Tibial artery (tissue), 4 donors: ENCODE data around the gene GABBR2.
"Not testable (repeated sequence)": the region's sequence is repeated elsewhere in the genome, so short reads cannot be mapped to it uniquely, and the experiment has no call there.

Experiments
- DNase-seq, 2 donors: peaks; one replicate each; pipeline ENCODE4 v3.0.0-alpha.2; 2019
- H3K27ac ChIP-seq, 2 donors: fragments of 200-600 bp; sonication (generic) in 1 of 2; 1 replicate in 1 of 2; 2 replicates in 1 of 2; pipeline ENCODE4 v1.5.1; 2018 to 2019; ENCODE audit warnings: mild to moderate bottlenecking in 1 of 2
- H3K27me3 ChIP-seq, 2 donors: fragments of 200-600 bp; sonication (generic) in 1 of 2; one replicate each; pipeline versions ENCODE4 v1.5.1 to v1.6.0; 2016 to 2019
- H3K36me3 ChIP-seq, 3 donors: fragments of 200-600 bp; sonication (generic) in 2 of 3; one replicate each; pipeline ENCODE4 v1.5.1; 2016 to 2019; ENCODE audit warnings: mild to moderate bottlenecking in 2 of 3
- H3K4me1 ChIP-seq, 4 donors: fragments of 200-600 bp; sonication (generic) in 2 of 4; 1 replicate in 3 of 4; 2 replicates in 1 of 4; pipeline ENCODE4 v1.5.1; 2016 to 2019
- H3K4me3 ChIP-seq, 2 donors: fragments of 200-600 bp; sonication (generic) in 1 of 2; 1 replicate in 1 of 2; 2 replicates in 1 of 2; pipeline ENCODE4 v1.5.1; 2018 to 2019; ENCODE audit warnings: mild to moderate bottlenecking in 2 of 2
- H3K9me3 ChIP-seq, 3 donors: fragments of 200-600 bp; sonication (generic) in 1 of 3; one replicate each; pipeline ENCODE4 v1.5.1; 2016 to 2019
- intact Hi-C: fragments of 100-400 bp; cut with DNase I; formaldehyde crosslinking; loops from one replicate; pipeline ENCODE4 v1.15.0; 2023; ENCODE audit warnings: low total_unique reads
- TF ChIP-seq, protein P1 (sequence below), 2 experiments: fragments of 200-600 bp in 1 of 2; fragments of 450-650 bp in 1 of 2; IDR thresholded peaks; one replicate each; pipeline ENCODE4 v1.5.1; 2017 to 2019; ENCODE audit warnings: antibody characterized with exemption in 2 of 2, mild to moderate bottlenecking in 1 of 2, moderate library complexity in 1 of 2

GABBR2 gene

GRCh38 chr9:98501819-98502218 lies 206.9 kb downstream of the GABBR2 start:
- Histone ChIP-seq H3K36me3 (no peaks in the 10 kb centered on the region), H3K27me3 (no peaks in the 10 kb centered on the region), H3K4me1 (no peaks in the 10 kb centered on the region), H3K4me3 (no peak overlapping the region), H3K27ac (no peak overlapping the region), H3K9me3 (no peaks in the 10 kb centered on the region)
- DNase-seq = no peak
- TF ChIP-seq, protein P1, sequence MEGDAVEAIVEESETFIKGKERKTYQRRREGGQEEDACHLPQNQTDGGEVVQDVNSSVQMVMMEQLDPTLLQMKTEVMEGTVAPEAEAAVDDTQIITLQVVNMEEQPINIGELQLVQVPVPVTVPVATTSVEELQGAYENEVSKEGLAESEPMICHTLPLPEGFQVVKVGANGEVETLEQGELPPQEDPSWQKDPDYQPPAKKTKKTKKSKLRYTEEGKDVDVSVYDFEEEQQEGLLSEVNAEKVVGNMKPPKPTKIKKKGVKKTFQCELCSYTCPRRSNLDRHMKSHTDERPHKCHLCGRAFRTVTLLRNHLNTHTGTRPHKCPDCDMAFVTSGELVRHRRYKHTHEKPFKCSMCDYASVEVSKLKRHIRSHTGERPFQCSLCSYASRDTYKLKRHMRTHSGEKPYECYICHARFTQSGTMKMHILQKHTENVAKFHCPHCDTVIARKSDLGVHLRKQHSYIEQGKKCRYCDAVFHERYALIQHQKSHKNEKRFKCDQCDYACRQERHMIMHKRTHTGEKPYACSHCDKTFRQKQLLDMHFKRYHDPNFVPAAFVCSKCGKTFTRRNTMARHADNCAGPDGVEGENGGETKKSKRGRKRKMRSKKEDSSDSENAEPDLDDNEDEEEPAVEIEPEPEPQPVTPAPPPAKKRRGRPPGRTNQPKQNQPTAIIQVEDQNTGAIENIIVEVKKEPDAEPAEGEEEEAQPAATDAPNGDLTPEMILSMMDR (IDR thresholded peaks at IDR 0.05) = no peak
- intact Hi-C loops = no loop called here

DNA sequence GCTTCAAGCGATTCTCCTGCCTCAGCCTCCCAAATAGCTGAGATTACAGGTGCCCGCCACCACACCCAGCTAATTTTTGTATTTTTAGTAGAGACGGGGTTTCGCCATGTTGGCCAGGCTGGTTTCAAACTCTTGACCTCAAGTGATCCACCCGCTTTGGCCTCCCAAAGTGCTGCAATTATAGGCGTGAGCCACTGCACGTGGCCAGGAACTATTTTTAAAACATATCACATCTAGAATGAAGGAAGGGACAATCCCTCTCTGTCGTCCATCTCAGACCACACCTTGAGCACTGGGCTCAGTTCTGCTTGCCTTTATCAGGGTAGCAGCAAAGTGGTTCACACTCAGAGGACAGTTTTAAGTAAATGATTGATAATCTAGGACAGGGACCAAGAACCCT lies 207.5 kb downstream of the GABBR2 start:
- DNase-seq, H3K4me3 ChIP-seq, H3K36me3 ChIP-seq, H3K27ac ChIP-seq, H3K27me3 ChIP-seq, H3K9me3 ChIP-seq, intact Hi-C loops, H3K4me1 ChIP-seq: not testable (repeated sequence)

- no peak for DNase-seq
- H3K9me3 ChIP-seq = no peaks in the 10 kb centered on the region
Observed at GRCh38 chr9:98500337-98500919, 208.3 kb downstream of the GABBR2 start.

DNA sequence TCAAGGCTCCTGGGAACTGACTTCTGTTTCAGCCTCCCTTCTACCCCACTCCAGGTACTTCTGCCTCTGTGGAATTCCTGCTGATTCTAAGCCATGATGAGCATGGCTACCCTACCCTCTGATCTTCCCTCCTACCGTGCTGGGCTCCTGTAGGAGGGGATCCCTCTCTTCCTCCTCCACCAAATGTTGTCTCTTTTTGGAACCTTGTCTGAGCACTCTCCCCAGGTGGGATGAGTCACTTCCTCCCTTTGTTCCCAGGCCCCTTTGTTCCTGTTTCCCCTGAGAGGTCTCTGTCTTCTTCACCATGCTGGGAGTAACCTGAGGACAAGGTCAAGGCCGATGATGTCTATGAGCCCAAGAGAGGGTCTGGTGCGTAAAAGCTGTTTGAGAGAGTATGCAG lies 213.2 kb downstream of the GABBR2 start:
- Histone ChIP-seq H3K27me3 (no peaks in the 10 kb centered on the region), H3K9me3 (no peaks in the 10 kb centered on the region), H3K4me1 (peaks cover 0 to 7% (median 2%) of the 10 kb centered on the region in 4 donors), H3K4me3 (no peak overlapping the region), H3K36me3 (no peaks in the 10 kb centered on the region), H3K27ac (no peak overlapping the region)
- DNase-seq = no peak
- TF ChIP-seq, protein P1 (IDR thresholded peaks at IDR 0.05) = no peak
- intact Hi-C loops = no loop called here

More at GRCh38 chr9:98500337-98500919, 208.3 kb downstream of the GABBR2 start:
- H3K27ac ChIP-seq = no peak overlapping the region
- H3K4me1 ChIP-seq = no peaks in the 10 kb centered on the region
- no peaks in the 10 kb centered on the region for H3K36me3 ChIP-seq
- no peaks in the 10 kb centered on the region for H3K27me3 ChIP-seq
- intact Hi-C loops = no loop called here
- TF ChIP-seq, protein P1 (IDR thresholded peaks at IDR 0.05) = no peak
- no peak overlapping the region for H3K4me3 ChIP-seq

- no peak for DNase-seq
- intact Hi-C loops = no loop called here
- H3K9me3 ChIP-seq = no peaks in the 10 kb centered on the region
Observed at GRCh38 chr9:98494852-98495251, 213.9 kb downstream of the GABBR2 start.

DNA sequence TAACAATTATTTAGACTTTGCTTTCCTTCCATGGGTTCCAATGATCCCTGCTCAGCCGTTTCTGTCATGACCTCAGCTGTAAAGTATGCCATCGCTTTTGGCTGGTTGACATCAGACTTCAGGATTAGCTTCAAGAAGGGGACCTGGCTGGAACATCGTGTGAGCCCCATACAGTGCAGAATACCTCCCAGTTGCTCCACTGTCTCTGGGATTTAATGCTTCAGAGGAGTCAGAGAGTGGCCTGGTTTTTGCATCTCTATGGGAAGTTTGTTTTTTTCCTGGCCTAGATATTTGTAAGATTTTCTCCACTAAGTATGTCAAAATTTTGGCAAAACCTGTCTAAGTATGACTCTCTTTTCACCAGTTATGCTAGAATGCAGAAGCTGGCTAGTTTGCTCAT lies 216.9 kb downstream of the GABBR2 start:
- peaks cover 0 to 9% (median 3%) of the 10 kb centered on the region in 4 donors for H3K4me1 ChIP-seq
- no peak overlapping the region for H3K4me3 ChIP-seq
- no peak overlapping the region for H3K27ac ChIP-seq
- H3K9me3 ChIP-seq = no peaks in the 10 kb centered on the region
- no peaks in the 10 kb centered on the region for H3K36me3 ChIP-seq
- TF ChIP-seq, protein P1 (IDR thresholded peaks at IDR 0.05) = no peak
- H3K27me3 ChIP-seq = no peaks in the 10 kb centered on the region
- intact Hi-C loops = no loop called here
- no peak for DNase-seq

More at GRCh38 chr9:98494852-98495251, 213.9 kb downstream of the GABBR2 start:
- TF ChIP-seq, protein P1 (IDR thresholded peaks at IDR 0.05) = no peak
- peaks cover 0 to 7% (median 2%) of the 10 kb centered on the region in 4 donors for H3K4me1 ChIP-seq
- H3K4me3 ChIP-seq = no peak overlapping the region
- no peaks in the 10 kb centered on the region for H3K36me3 ChIP-seq
- H3K27ac ChIP-seq = no peak overlapping the region
- no peaks in the 10 kb centered on the region for H3K27me3 ChIP-seq
